ENCODE data around the gene KMT2E.

The KMT2E gene

DNA sequence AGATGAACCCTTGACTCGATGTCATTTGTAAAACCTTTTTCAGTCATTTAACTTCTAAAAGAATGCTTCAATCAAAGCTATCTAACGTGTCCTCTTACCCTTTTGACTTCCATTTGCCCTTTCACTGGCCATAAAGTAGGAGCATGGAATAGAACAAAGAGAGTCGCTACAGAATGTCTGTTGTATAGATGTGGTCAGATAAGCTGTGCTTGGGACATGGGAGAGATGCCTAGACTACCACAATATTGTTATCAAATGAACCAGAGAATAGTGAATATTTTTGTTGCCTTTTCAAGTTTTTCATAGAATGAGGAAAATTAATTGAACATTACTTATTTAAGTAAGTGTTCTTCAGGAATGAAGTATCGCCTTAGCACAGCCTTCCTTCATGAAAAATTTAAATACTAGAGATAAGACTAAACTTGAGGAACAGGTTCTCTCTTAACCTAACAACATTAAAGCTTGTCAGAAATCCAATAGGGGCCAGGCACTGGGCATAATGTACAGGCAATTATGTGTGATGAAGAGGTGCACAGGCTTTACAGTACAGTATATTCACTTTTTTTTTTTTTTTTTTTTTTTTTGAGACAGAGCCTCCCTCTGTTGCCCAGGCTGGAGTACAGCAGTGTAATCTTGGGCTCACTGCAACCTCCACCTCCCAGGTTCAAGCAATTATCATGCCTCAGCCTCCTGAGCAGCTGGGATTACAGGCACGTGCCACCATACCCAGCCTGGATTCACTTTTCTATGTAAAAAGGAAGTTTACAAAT, 7.5 kb upstream of the KMT2E start:
- peak overlapping the region; percentile 19 for H3K27ac ChIP-seq
- no peak for DNase-seq (ENCODE audit: low read depth, low spot score)

- peak overlapping the region; percentile 19 for H3K27ac ChIP-seq
- no peak for DNase-seq (ENCODE audit: low read depth, low spot score)
These were observed 6.7 kb upstream of the KMT2E start for GRCh38 chr7:105007298-105007697.

DNA sequence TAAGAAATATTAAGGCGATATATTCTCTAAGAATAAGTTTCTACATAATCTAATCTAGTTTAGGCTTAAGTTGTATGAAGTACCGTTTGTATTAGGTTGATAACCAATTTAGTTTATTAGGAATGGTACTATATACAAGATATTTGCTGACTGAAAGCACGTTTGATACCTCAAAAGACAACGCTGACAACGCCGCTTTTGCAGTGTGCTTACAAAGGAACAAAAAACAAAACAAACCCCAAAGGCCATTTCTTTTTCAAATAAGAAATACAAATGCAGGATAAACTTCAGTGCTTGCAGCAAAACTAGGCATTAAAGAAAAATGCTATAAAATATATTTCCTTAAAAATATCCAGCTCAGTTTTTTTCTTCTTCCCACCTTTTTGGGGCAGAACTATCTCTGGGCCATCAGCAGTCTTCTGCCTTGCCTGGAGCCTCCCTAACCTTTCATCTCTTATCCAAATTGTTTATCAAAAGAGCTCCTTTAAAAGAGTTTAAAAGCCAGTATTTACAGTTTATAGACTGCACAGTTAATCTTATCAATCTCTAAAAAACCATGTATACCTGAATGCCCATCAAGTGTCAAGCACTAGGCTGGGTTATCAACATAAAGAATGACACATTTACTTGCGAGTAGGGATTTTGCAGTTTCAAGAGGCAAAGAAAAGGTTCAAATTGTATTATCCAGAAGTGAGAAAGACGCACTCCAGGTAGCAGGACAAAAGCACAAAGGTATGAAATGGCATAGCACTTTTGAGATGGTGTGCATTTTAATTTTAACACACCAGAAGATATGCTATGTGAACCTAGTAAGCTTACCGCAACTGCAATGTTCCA, 4.1 kb upstream of the KMT2E start:
- H3K27ac ChIP-seq, result peak overlapping the region; percentile 99
- DNase-seq (ENCODE audit: low read depth, low spot score), result no peak

- DNase-seq (ENCODE audit: low read depth, low spot score), result no peak
- H3K27ac ChIP-seq, result peak overlapping the region; percentile 99
These were observed 3.4 kb upstream of the KMT2E start for GRCh38 chr7:105010504-105011130.

GRCh38 chr7:105011141-105011830, 2.7 kb upstream of the KMT2E start:
- H3K27ac ChIP-seq, result peak overlapping the region; percentile 99
- no peak for DNase-seq (ENCODE audit: low read depth, low spot score)

GRCh38 chr7:105011831-105012502, 2.0 kb upstream of the KMT2E start:
- DNase-seq (ENCODE audit: low read depth, low spot score), result no peak
- peak overlapping the region; percentile 99 for H3K27ac ChIP-seq

GRCh38 chr7:105012503-105013220, 1.3 kb upstream of the KMT2E start:
- DNase-seq (ENCODE audit: low read depth, low spot score), result peak; percentile 90
- H3K27ac ChIP-seq, result peak overlapping the region; percentile 99

DNA sequence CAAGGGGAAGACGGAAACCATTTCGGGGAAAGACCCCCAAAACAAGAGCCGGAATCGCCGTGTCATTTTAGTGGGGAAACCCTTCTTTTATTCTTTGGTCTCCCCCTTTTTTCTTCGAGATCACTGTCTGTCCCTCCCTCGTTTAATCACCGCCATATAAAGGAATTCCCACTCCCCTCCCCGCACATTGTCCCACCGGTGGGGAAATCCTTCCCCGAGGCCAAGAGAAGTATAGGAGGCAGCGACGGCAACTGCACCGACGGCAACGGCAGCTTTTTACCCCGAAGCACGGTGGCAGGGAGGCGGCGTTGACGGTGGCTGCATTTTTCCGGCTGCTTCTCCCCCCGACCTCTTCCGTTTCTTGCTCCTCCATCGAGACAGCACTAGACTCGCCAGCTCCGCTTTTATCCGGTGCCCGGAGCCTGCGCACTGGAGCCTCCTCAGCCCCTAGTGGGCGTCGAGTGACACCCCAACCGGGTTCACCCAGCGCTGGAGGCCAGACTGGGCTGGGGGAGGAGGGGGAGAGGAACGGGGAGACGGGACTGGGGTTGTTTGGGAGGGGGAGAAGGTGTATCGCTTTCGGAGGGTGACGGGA, 687 bp upstream of the KMT2E start:
- peak; percentile 69 for DNase-seq (ENCODE audit: low read depth, low spot score)
- peak overlapping the region; percentile 99 for H3K27ac ChIP-seq

GRCh38 chr7:105014693-105015389, 836 bp downstream of the KMT2E start:
- no peak for DNase-seq (ENCODE audit: low read depth, low spot score)
- peak overlapping the region; percentile 99 for H3K27ac ChIP-seq

DNA sequence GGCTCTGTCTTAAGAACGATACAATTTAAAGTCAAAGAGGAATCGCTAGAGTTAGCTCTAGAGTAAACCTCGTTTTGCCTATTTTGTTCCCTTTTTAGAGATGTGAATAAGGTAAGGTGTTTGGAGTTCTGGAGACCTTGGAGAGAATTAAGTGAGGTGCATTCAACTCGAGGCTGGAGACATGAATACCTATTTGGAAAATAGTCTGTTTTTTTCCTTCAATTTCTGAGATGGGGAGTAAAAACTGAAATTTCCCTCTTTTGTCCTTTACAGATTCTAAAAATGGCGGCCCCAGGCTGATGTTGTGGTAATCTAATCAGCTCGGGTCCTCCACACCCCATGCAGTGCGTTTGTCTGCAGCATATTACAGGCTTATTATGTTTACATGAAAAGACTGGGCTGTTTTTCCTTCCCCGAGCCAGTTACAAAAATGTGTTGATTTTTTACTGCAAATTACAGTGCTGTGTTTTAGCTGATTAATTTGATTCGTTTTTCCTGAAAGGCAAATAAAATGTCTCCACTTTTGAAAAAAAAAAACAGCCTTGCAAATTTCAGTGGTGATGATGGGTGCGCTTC, 1.5 kb downstream of the KMT2E start:
- no peak for DNase-seq (ENCODE audit: low read depth, low spot score)
- peak overlapping the region; percentile 99 for H3K27ac ChIP-seq

GRCh38 chr7:105016068-105016708, 2.2 kb downstream of the KMT2E start:
- DNase-seq (ENCODE audit: low read depth, low spot score), result no peak
- H3K27ac ChIP-seq, result peak overlapping the region; percentile 99

GRCh38 chr7:105016709-105017656, 3.0 kb downstream of the KMT2E start:
- no peak for DNase-seq (ENCODE audit: low read depth, low spot score)
- H3K27ac ChIP-seq, result peak overlapping the region; percentile 99

GRCh38 chr7:105017657-105018365, 3.8 kb downstream of the KMT2E start:
- H3K27ac ChIP-seq, result peak overlapping the region; percentile 99
- no peak for DNase-seq (ENCODE audit: low read depth, low spot score)

DNA sequence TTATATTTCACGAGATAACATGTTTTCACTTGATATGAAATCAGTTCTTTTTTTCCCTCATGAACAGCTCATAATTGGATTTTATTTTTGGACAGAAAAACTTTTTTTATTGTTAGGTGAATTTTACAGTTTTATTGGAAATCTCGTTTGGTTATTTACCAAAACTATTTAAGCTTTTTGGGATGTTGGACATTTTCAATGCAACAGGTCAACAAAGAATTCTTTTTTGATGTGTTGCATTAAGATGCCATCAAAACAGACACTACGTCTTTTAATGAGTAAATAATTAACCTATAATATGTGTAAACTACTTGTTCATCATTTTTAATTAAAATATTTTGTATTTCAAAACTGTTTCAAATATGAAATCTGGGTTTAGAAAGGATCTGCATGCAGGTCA, 5.3 kb downstream of the KMT2E start:
- no peak for DNase-seq (ENCODE audit: low read depth, low spot score)
- peak overlapping the region; percentile 21 for H3K27ac ChIP-seq

- H3K27ac ChIP-seq, result peak overlapping the region; percentile 21
- DNase-seq (ENCODE audit: low read depth, low spot score), result no peak
These were observed 6.9 kb downstream of the KMT2E start for GRCh38 chr7:105020926-105021325.

GRCh38 chr7:105021352-105021751, 7.3 kb downstream of the KMT2E start:
- DNase-seq (ENCODE audit: low read depth, low spot score), result no peak
- H3K27ac ChIP-seq, result no peak overlapping the region
